ENCODE measurements around the gene SMCO2. TPM values are rescaled to one million over a fixed set of nuclear protein-coding genes. Genes with fewer than 3 reads are reported as not detected.
A peak's percentile ranks its signal among the peaks of the same experiment; 100 is the strongest.

SMCO2 gene
- total RNA-seq, 1 experiment from 2014 or later, result 0.36 TPM

GRCh38 chr12:27462151-27462694, 15.7 kb downstream of the SMCO2 start:
- no peaks in the 10 kb centered on the region for H3K27me3 ChIP-seq (ENCODE audit: control insufficient read depth, insufficient read depth, low read length)
- H3K36me3 ChIP-seq (ENCODE audit: control insufficient read depth, insufficient read depth, low read length), result no peaks in the 10 kb centered on the region
- BruUV-seq (replicated peaks), result no TSS peak
- H3K27ac ChIP-seq (ENCODE audit: low read length), result peak overlapping the region; percentile 12
- TF ChIP-seq REST (IDR thresholded peaks at IDR 0.05; ENCODE audit: insufficient read depth in 1 of 2, low read depth in 2 of 2, low read length in 1 of 2) (no peak), SIN3A (IDR thresholded peaks at IDR 0.05; ENCODE audit: borderline replicate concordance, insufficient read depth, low read depth, low read length) (no peak), CTCF (IDR thresholded peaks at IDR 0.05) (no peak), POLR2AphosphoS5 (IDR thresholded peaks at IDR 0.05; ENCODE audit: low read depth, low read length) (no peak), TCF7L2 (IDR thresholded peaks at IDR 0.05; ENCODE audit: low read depth, low read length) (no peak)
- POLR2A ChIA-PET, result interaction anchor here (0.6 kb wide), 1 partner anchor 31 kb away, joined by 6 read pairs; no protein-coding TSS in a partner anchor
- H3K9me3 ChIP-seq (ENCODE audit: control insufficient read depth, insufficient read depth, low read depth, low read length), result no peaks in the 10 kb centered on the region
- ATAC-seq, result peak; percentile 68
- in situ Hi-C loops (cut with HindIII; ENCODE audit: low pct_unique_long_range_greater_than_20kb, low sequenced_read_pairs), result no loop called here
- CTCF ChIA-PET, result no interaction called here
- H3K4me1 ChIP-seq (ENCODE audit: control insufficient read depth, insufficient read depth, low read length), result peaks cover 9% of the 10 kb centered on the region
- intact Hi-C loops (cut with micrococcal nuclease; ENCODE audit: unreplicated experiment), result no loop called here
- no peak for DNase-seq (ENCODE audit: low read depth, low spot score)
- peak overlapping the region in 1 of 2 experiments; percentile 15; a peak in 1 of 4 replicates for H3K4me3 ChIP-seq (ENCODE audit: low read depth in 2 of 2, low read length in 2 of 2)

- intact Hi-C loops (cut with micrococcal nuclease; ENCODE audit: unreplicated experiment), result no loop called here
Observed at GRCh38 chr12:27462851-27463250, 16.3 kb downstream of the SMCO2 start.

More at GRCh38 chr12:27462851-27463250, 16.3 kb downstream of the SMCO2 start:
- ATAC-seq, result peak; percentile 37; the same call in 1 of the 2 replicates
- no peak for DNase-seq (ENCODE audit: low read depth, low spot score)
- no peak for TF ChIP-seq REST (IDR thresholded peaks at IDR 0.05; ENCODE audit: insufficient read depth in 1 of 2, low read depth in 2 of 2, low read length in 1 of 2)
- in situ Hi-C loops (cut with HindIII; ENCODE audit: low pct_unique_long_range_greater_than_20kb, low sequenced_read_pairs), result no loop called here
- Histone ChIP-seq H3K4me3 (ENCODE audit: low read depth in 2 of 2, low read length in 2 of 2) (no peak overlapping the region), H3K27me3 (ENCODE audit: control insufficient read depth, insufficient read depth, low read length) (no peaks in the 10 kb centered on the region), H3K27ac (ENCODE audit: low read length) (peak overlapping the region; percentile 44), H3K9me3 (ENCODE audit: control insufficient read depth, insufficient read depth, low read depth, low read length) (no peaks in the 10 kb centered on the region), H3K4me1 (ENCODE audit: control insufficient read depth, insufficient read depth, low read length) (peaks cover 9% of the 10 kb centered on the region), H3K36me3 (ENCODE audit: control insufficient read depth, insufficient read depth, low read length) (no peaks in the 10 kb centered on the region)
- no TSS peak for BruUV-seq (replicated peaks)
- CTCF ChIA-PET, result no interaction called here
- POLR2A ChIA-PET, result no interaction called here

All from Panc1 (cell line).